GM15510 (cell line): Measurements from ENCODE around the gene WNT2.

ENCODE experiments used
- POLR2A ChIP-seq: IDR thresholded peaks from 3 replicates; pipeline ENCODE4 v1.6.1; 2011; ENCODE audit warnings: borderline replicate concordance; ENCODE audit not compliant: insufficient read length; ENCODE audit errors: extremely low read depth

The WNT2 gene

DNA sequence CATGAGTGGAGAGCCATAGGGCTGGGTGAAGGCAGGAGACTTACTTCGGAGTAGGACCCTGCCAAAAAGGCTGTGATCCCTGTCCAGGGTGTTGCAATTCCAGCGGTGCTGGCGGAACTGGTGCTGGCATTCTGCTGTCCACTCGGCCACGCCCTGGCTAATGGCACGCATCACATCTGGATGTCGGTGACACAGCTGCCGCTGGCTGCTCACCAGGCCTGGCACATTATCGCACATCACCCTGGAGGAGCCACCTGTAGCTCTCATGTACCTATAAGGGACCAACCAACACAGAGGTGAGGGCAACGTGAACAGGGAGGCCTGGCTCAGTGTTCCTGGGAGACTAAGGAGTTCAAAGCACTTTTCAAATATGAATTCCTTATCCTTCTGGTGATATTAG lies 2.3 kb downstream of the WNT2 start:
- no peak for TF ChIP-seq POLR2A

DNA sequence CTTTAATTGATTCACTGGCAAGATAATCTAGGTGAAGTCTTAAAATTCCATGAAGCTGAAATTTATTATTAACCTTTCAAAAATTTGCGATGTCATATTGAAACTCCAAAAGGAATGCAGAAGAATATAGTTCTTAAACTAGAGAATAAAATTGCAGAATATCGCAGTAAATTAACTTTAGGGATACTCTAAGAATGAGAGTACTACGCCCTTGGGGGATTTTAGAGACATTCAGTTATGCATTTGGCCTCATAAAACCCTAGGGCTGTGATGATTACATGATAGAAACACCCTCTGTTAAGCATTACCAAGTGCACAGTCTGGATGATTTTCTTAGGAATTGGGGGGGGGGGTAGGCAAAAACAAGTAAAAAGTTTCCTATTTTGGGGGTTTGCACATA lies 3.7 kb downstream of the WNT2 start:
- TF ChIP-seq POLR2A = no peak

DNA sequence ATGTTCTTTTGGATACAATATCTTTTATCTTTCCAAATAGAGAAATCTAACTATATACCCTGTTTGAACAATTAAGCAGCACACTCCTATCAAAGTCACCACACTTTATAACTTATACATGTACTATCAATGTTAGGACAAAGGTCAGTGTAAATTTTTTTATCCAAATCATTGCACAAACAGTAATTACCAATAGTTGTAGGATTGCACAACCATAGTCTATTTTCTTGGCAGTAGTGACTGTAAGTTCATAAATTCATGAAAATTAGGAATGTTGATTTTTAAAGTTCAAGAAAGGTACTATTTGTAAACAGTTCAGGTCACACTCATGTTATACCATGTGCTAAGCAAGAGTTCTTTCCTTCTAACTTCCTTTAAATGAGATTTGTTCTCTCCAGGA lies 9.3 kb downstream of the WNT2 start:
- no peak for TF ChIP-seq POLR2A

DNA sequence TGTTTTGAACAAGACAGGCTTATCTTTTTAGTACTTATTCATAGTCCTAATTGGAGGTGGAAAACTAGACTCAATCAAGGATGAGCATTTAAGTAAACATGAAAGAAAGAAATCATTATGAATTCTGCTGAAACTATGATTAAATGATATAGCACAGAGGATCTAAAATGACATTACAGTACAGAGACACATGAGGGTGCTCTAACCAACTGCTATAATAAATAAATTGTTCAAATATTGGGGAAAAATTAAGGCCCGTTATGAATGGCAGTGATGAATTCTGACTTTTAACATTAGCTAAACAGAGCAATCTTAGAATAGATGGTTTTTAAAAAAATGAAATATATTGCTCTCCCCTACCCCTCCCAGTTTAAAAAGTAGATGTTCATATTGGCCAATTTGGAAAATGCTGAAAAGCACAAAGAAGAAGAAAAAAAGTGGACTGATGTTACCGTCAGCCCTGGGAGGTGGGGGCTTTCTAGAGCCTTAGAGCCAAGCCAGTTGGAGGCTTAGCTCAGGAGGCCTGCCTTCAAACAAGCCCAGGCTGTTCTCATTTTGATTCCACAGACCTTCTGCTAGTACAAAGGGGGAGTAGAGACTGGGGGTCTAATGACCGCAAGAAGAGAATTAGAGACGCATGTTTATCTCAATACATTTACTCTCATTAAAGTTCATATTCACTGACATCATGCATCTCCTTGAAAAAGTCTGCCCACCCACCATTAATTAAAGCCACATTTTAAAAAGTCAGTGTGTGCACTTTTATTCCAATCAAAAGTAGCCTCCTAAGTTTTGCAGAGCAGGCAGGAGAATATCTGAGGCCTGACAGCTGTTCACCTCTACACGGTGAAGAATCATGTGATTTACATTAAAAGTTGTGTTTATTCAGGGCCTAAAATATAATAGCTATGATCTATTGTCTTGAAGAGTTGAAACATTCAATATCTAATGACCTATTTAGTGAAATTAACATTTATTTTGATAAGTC lies 10.0 kb downstream of the WNT2 start:
- TF ChIP-seq POLR2A = no peak

DNA sequence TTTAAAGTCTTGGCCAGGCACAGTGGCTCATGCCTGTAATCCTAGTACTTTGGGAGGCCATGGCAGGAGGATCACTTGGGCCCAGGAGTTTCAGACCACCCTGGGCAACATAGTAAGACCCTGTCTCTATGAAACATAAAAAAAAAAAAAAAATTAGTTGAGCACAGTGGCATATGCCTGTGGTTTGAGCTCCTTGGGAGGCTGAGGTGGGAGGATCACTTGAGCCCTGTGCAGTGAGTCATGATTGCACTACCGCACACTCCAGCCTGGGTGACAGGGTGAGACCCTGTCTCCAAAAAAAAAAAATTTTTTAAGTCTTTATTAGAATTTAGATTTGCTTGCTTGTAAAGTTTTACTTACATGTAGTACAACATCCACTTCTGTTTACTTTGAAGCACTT lies 14.0 kb downstream of the WNT2 start:
- TF ChIP-seq POLR2A = no peak

DNA sequence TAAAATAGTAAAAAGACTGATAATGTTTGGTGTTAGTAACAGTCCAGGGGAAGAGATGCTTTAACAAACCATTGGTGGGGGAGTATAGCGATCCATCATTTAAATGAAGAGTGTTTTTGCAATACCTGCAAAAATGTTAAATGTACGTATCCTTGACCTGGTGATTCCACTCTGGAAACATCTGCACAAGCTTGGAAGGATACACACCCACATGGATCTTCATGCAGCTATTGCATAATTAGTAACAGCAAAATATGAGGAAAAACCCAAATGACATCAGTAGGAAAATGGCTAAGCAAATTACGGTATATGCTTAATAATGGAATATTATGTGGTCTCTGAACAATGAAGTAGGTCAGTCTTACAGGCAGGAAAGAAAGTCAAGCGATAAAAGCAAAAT lies 20.5 kb downstream of the WNT2 start:
- no peak for TF ChIP-seq POLR2A

DNA sequence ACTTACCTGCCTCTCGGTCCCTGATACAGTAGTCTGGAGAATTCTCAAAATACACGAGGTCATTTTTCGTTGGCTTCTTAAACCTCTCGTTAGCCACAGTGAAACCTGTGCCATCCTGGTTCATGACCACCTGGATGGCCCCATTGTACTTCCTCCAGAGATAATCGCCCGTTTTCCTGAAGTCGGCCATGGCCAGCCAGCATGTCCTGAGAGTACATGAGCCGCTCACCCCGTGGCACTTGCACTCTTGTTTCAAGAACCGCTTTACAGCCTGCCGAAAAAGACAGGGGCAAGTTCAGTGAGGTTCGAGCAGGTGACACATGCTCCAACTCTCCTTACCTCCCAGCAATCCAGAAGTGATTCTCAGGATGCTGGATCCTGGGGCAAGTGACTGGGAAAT lies 25.3 kb downstream of the WNT2 start:
- no peak for TF ChIP-seq POLR2A

DNA sequence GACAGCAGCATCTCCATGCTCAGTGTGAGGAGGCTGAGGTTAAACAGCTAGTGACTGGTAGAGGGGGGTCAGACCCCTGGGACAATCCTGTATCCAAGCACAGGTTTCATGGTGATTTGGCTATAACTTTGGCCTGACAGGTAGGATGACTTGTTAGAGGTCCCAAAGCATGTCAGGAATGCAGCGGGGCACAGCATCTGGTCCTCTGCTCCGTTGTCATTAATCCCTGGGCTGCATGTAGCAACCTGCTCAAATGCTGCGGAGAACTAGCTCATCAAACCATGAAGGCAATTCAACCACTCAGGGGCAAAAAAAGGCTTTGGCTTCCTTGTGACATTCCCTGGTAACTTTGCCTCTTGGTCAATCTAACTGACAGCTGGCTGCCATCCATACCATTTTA lies 26.8 kb downstream of the WNT2 start:
- TF ChIP-seq POLR2A = no peak

DNA sequence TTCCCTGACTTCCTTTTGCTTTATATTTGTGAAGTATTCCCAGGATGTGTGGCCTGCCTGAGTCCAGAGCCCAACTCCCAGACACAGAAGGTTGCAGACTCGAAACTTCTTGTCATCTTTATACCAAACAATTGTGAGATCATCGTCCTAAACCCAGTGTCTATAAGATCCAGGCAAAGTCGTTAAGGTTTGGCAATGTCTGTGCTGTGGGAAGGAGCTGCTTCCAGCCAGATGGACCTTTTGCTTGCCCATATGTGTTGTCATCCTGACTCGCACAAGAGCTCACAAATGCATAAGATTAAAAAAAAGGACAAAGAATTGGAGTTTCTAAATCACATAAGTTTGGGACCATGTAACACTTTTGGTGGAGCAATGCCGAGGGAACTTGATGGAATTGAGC lies 37.0 kb downstream of the WNT2 start:
- TF ChIP-seq POLR2A = no peak

DNA sequence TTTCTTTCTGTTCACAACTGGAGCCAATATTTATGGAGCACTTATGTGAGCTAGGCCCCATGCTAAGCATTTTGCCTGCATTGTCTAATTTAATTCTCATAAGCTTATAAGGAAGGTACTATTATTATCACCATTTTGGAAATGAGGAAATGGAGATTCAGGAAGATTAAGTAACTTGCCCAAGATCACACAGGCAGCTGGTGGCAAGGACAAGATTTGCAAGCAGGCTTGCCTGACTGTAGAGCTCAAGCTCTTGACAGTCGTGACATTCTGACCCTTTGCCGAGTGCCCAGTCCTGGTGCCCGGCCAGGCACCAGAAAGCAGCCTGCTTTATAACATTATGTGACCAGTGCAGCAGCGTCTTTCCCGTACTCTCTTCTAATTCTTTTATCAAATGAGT lies 38.2 kb downstream of the WNT2 start:
- TF ChIP-seq POLR2A = no peak

DNA sequence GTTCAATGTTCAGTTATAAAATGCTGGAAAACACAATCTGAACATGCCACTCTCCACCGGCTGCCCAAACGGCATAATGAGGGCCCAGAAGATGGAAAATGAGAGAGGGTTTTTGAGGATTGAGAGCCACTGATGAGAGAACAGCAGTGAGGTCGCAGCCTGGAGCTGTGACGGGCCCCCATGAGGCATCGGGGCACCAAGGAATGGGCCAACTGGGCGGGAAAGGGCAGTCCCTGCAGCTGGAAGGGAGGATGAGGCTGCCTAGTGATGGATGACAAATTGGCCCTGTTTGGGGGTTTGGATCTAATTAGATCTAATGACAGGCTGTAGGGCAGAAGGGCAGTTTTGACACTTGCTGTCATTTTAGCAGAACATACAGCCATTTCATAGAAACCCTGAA lies 39.1 kb downstream of the WNT2 start:
- no peak for TF ChIP-seq POLR2A

DNA sequence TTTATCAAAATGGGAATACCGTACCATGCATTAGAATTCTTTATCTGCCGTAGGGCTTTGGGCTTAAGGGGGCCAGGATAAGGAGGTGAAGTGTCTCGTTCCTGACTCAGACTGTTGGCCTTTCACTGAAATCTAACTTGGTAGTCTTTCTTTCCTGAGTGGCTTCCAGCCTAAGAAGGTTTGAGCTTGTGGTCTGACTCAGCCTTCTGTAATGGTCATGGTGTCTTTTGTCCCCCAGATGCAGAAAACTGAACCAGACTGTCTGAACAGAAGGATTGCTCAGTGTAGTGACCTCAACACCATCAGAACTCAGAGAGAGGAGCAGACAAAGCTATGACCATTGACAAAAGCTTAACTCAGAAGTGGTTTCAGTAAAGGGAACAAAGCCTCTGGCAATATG lies 39.5 kb downstream of the WNT2 start:
- no peak for TF ChIP-seq POLR2A

DNA sequence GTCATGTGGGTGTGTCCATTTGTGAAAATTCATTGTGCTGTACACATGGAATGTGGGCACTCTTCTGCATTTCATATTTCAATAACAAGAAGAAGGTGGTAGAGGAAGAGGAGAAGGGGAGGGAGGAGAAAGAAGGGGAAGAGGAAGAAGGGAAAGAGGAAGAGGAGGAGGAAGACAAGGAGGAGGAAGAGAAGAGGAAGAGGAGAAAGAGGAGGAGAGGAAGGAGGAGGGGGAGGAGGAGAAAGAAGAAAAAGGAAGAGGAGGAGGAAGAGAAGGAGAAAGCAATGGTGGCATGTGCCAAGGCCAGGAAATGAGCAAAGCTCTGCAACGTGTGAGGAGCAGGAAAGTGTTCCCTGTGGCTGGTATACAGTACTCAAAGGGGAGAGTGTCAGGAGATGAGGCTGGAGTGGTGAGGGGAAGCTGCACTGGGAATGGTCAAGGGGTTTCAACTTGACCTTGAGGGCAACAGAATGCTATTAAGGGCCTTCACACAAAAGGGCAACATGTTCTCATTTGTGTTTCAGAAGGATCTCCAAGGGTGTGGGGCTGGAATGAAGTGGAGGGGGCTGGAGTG lies 40.5 kb downstream of the WNT2 start:
- TF ChIP-seq POLR2A = no peak

DNA sequence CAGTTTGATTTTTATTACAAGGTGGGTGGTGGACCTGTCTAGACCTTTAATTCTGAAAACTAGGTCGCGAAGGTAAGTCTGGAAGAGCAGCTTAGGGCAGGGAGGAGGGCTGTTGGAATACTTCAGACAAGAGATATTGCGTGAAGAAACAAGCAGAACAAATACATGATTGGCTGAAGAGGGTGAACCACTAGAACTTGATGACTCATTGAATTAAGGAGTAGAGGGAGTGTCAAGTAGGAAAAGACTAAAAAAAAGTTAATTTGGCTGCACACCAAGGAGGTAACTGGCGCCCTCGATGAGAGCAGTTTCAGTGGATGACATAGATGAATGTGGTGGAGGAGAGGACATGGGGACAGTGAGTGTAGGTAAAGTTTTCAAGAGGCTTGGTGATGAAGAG lies 41.3 kb downstream of the WNT2 start:
- no peak for TF ChIP-seq POLR2A

DNA sequence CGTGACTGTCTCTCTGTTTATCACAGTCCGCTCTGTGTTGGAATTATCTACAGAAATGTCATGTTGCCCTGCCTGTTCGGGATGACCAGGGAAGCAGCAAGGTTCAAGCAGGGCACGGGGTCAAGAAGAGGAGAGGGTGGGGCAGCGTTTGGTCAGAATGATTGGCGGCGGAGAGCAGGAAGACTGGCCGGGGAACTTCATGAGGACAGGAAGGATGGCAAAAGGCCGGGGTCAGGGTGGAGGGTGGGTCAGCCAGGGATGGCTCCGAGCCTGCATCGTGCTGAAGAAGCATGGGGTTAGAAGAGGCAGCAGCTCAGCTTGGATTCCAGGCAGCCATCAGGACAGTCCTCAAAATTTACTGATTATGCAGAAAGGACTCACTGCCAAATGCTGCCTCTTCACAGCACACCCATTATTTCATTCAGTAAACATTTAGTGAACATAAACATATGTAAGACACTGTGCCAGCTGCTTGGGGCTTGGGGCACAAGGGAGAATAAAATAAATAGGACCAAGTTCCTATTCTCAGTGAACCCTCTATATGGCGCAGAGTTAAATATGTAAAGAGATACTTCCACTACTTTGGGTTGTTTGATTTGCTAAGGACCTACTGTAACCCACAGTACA lies 42.8 kb downstream of the WNT2 start:
- no peak for TF ChIP-seq POLR2A

DNA sequence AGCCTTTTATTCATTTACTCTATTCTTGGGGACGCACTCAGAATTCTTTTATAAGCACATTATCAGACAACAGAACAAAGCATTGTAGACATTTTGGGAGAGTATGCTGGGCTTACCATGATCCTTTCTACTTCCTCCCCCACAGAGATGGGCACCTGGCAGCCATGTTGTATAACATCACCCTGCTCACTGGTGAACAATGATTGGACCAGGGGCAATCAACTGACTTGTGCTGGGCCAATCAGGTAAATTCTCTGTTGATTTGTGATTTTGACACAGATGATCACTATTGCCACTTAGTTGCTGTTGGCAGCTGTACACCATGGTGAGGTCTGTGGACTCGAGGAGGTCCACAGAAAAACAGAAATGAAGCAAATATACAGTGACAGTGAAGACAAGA lies 43.7 kb downstream of the WNT2 start:
- no peak for TF ChIP-seq POLR2A
